Aorta (tissue), 5 donors: ENCODE measurements around the gene TNPO3. TPM values are rescaled to one million over a fixed set of nuclear protein-coding genes. Genes with fewer than 3 reads are reported as not detected.
"Not testable (repeated sequence)": the region's sequence is repeated elsewhere in the genome, so short reads cannot be mapped to it uniquely, and the experiment has no call there.

Source experiments
- ATAC-seq: fragments of 200-7000 bp; cut with Tn5 transposase; one replicate; pipeline ENCODE4 v1.9.1; 2022; ENCODE audit warnings: moderate library complexity; ENCODE audit not compliant: low FRiP score
- DNase-seq, 2 donors: peaks; one replicate each; pipeline ENCODE4 v3.0.0-alpha.2; 2020
- H3K27ac ChIP-seq, 2 donors: one replicate each; pipeline ENCODE4 v1.5.1; 2013; ENCODE audit warnings: low read length in 2 of 2, mild to moderate bottlenecking in 2 of 2, moderate library complexity in 2 of 2, control low read depth in 1 of 2, inconsistent platforms in 1 of 2, low read depth in 1 of 2
- H3K27me3 ChIP-seq, 2 donors: one replicate each; pipeline ENCODE4 v1.6.1; 2013; ENCODE audit warnings: control low read depth in 1 of 2, low read length in 1 of 2, mild to moderate bottlenecking in 1 of 2, moderate library complexity in 1 of 2; ENCODE audit not compliant: insufficient read depth in 2 of 2, control insufficient read depth in 1 of 2
- H3K36me3 ChIP-seq, 2 donors: one replicate each; pipeline ENCODE4 v1.6.1; 2013; ENCODE audit warnings: control low read depth in 1 of 2, low read length in 1 of 2, mild to moderate bottlenecking in 1 of 2; ENCODE audit not compliant: insufficient read depth in 2 of 2, control insufficient read depth in 1 of 2
- H3K4me1 ChIP-seq, 2 donors: one replicate each; pipeline ENCODE4 v1.6.1; 2013; ENCODE audit warnings: low read length in 2 of 2, control low read depth in 1 of 2, mild to moderate bottlenecking in 1 of 2, moderate library complexity in 1 of 2; ENCODE audit not compliant: insufficient read depth in 2 of 2, control insufficient read depth in 1 of 2
- H3K4me3 ChIP-seq, 2 donors: one replicate each; pipeline ENCODE4 v1.5.1; 2013; ENCODE audit warnings: low read length in 2 of 2, control low read depth in 1 of 2, mild to moderate bottlenecking in 1 of 2
- H3K9me3 ChIP-seq: one replicate; pipeline ENCODE4 v1.6.1; 2013; ENCODE audit warnings: mild to moderate bottlenecking, low read length; ENCODE audit not compliant: control insufficient read depth
- WGBS, 2 donors: extraction: QIAGEN DNeasy Blood & Tissue Kit; methylation state at CpG; one replicate each; pipeline ENCODE4 v1.1.7; 2013; 5-methylcytosine and 5-hydroxymethylcytosine counted together
- intact Hi-C, 2 donors: fragments of 100-400 bp; cut with DNase I; formaldehyde crosslinking; loops; one replicate each; pipeline versions ENCODE4 v1.14.2 to v1.15.0; 2022
- polyA plus RNA-seq, 2 donors: library from polyadenylated mRNA; stranded (reverse); fragments of 200-250 nt; gene quantifications; one replicate each; pipeline ENCODE4 v1.2.3, GENCODE V29; 2013
- total RNA-seq, 2 donors: library from RNA; stranded (reverse); fragmentation: NEBNext Ultra II Directional; extraction: Animal tissue kit (Norgen Biotek cat#: 25700); gene quantifications; one replicate each; pipeline ENCODE4 v1.2.1, GENCODE V29; 2021
- donor health status: healthy with polysubstance abuse.
- donor health status: Bipolar disorder and iron deficiency.
- donor health status: DM: no; HTN: no; CAD: no.
- donor health status: DM: no; HTN: no; CAD: no.
- donor health status: DM: yes; HTN: yes; CAD: no.

TNPO3 gene
- total and polyA plus RNA-seq, 4 donors = 10.5 to 31.4 (median 20.2) TPM

GRCh38 chr7:129055861-129056464 is 1.1 kb upstream of the TNPO3 start:
- DNase-seq = no peak

GRCh38 chr7:129055294-129055816 is 444 bp upstream of the TNPO3 start:
- peak; percentile 66 for ATAC-seq
- intact Hi-C loops = no loop called here

More at GRCh38 chr7:129055861-129056464, 1.1 kb upstream of the TNPO3 start:
- no peak overlapping the region for H3K4me3 ChIP-seq
- 82 to 85% methylated on average over 22 of the region's 22 CpGs for WGBS, 2 donors
- H3K27ac ChIP-seq = no peak overlapping the region
- no peaks in the 10 kb centered on the region for H3K27me3 ChIP-seq
- H3K4me1 ChIP-seq = no peaks in the 10 kb centered on the region
- H3K9me3 ChIP-seq = no peaks in the 10 kb centered on the region
- no peak for ATAC-seq
- no peaks in the 10 kb centered on the region for H3K36me3 ChIP-seq
- intact Hi-C loops = no loop called here

GRCh38 chr7:129053938-129054437 is 923 bp downstream of the TNPO3 start:
- Histone ChIP-seq H3K27ac (peak overlapping the region in 1 of 2 donors; percentile 81), H3K4me3 (peak overlapping the region; percentile 43 to 69), H3K4me1 (no peaks in the 10 kb centered on the region), H3K36me3 (no peaks in the 10 kb centered on the region), H3K27me3 (no peaks in the 10 kb centered on the region), H3K9me3 (no peaks in the 10 kb centered on the region)
- WGBS, 2 donors = 0 to 1% methylated on average over 10 of the region's 10 CpGs
- DNase-seq (no peak), ATAC-seq (no peak)
- intact Hi-C loops = no loop called here

More at GRCh38 chr7:129055294-129055816, 444 bp upstream of the TNPO3 start:
- peak overlapping the region; percentile 43 to 69 for H3K4me3 ChIP-seq
- no peaks in the 10 kb centered on the region for H3K27me3 ChIP-seq
- H3K4me1 ChIP-seq = no peaks in the 10 kb centered on the region
- WGBS, 2 donors = 8 to 10% methylated on average over 9 of the region's 9 CpGs
- no peak for DNase-seq
- H3K9me3 ChIP-seq = no peaks in the 10 kb centered on the region
- peak overlapping the region in 1 of 2 donors; percentile 81 for H3K27ac ChIP-seq
- no peaks in the 10 kb centered on the region for H3K36me3 ChIP-seq

- WGBS, 2 donors = 80 to 86% methylated on average over 1 of the region's 1 CpG
- no peaks in the 10 kb centered on the region for H3K9me3 ChIP-seq
- no peak for ATAC-seq
- DNase-seq = no peak
- intact Hi-C loops = no loop called here
- H3K27ac ChIP-seq = no peak overlapping the region
- no peaks in the 10 kb centered on the region for H3K36me3 ChIP-seq
- peaks cover 0 to 2% of the 10 kb centered on the region in 2 donors for H3K4me1 ChIP-seq
- no peak overlapping the region for H3K4me3 ChIP-seq
- H3K27me3 ChIP-seq = no peaks in the 10 kb centered on the region
These were observed 2.5 kb downstream of the TNPO3 start for GRCh38 chr7:129052441-129052840.

GRCh38 chr7:129051459-129051858 is 3.5 kb downstream of the TNPO3 start:
- H3K4me1 ChIP-seq, H3K9me3 ChIP-seq, H3K36me3 ChIP-seq, DNase-seq, intact Hi-C loops, ATAC-seq, H3K4me3 ChIP-seq, H3K27me3 ChIP-seq, H3K27ac ChIP-seq: not testable (repeated sequence)
- WGBS, 2 donors = 93 to 97% methylated on average over 7 of the region's 7 CpGs

GRCh38 chr7:129047761-129048160 is 7.2 kb downstream of the TNPO3 start:
- Histone ChIP-seq H3K27me3 (no peaks in the 10 kb centered on the region), H3K27ac (no peak overlapping the region), H3K4me3 (no peak overlapping the region), H3K9me3 (no peaks in the 10 kb centered on the region), H3K4me1 (peaks cover 0 to 5% of the 10 kb centered on the region in 2 donors), H3K36me3 (no peaks in the 10 kb centered on the region)
- DNase-seq (no peak), ATAC-seq (no peak)
- WGBS, 2 donors = 87 to 95% methylated on average over 2 of the region's 2 CpGs
- intact Hi-C loops = no loop called here

GRCh38 chr7:129045682-129046081 is 9.2 kb downstream of the TNPO3 start:
- Histone ChIP-seq H3K27ac (no peak overlapping the region), H3K4me3 (no peak overlapping the region), H3K27me3 (no peaks in the 10 kb centered on the region), H3K4me1 (peaks cover 0 to 5% of the 10 kb centered on the region in 2 donors), H3K36me3 (no peaks in the 10 kb centered on the region), H3K9me3 (no peaks in the 10 kb centered on the region)
- intact Hi-C loops = no loop called here
- DNase-seq (no peak), ATAC-seq (no peak)
- 24 to 27% methylated on average over 4 of the region's 4 CpGs for WGBS, 2 donors

GRCh38 chr7:129043012-129043411 is 11.9 kb downstream of the TNPO3 start:
- peaks cover 0 to 5% of the 10 kb centered on the region in 2 donors for H3K4me1 ChIP-seq
- no peaks in the 10 kb centered on the region for H3K9me3 ChIP-seq
- WGBS, 2 donors = 88 to 90% methylated on average over 3 of the region's 3 CpGs
- no peak overlapping the region for H3K4me3 ChIP-seq
- no peak for ATAC-seq
- no peaks in the 10 kb centered on the region for H3K27me3 ChIP-seq
- H3K36me3 ChIP-seq = no peaks in the 10 kb centered on the region
- DNase-seq = no peak
- intact Hi-C loops = loop anchor here in 1 of 2 donors (5.0 kb wide), 1 partner anchor 601 kb away; no protein-coding TSS in a partner anchor
- H3K27ac ChIP-seq = no peak overlapping the region
